ENCODE measurements around the gene CHID1. TPM values are rescaled to one million over a fixed set of nuclear protein-coding genes. Genes with fewer than 3 reads are reported as not detected.

CHID1 gene
- total and polyA plus RNA-seq, 2 experiments from 2014 or later, result 72.3 to 202 TPM

- Histone ChIP-seq H3K4me1 (ENCODE audit: insufficient read depth) (no peaks in the 10 kb centered on the region), H3K27me3 (replicated peaks; ENCODE audit: insufficient read depth) (no peaks in the 10 kb centered on the region), H3K36me3 (ENCODE audit: low read depth) (no peaks in the 10 kb centered on the region; the same call in 1 of the 2 replicates), H2AFZ (no peak overlapping the region), H3K27ac (no peak overlapping the region), H4K20me1 (ENCODE audit: insufficient read depth) (no peaks in the 10 kb centered on the region), H3F3A (ENCODE audit: insufficient read depth) (no peaks in the 10 kb centered on the region), H3K79me2 (ENCODE audit: insufficient read depth) (no peaks in the 10 kb centered on the region), H3K4me2 (ENCODE audit: unreplicated experiment) (no peak overlapping the region), H3K9me3 (ENCODE audit: low read depth) (no peaks in the 10 kb centered on the region), H3K4me3 (no peak overlapping the region), H3K9ac (no peak overlapping the region), H3K9me2 (ENCODE audit: insufficient read depth) (no peaks in the 10 kb centered on the region)
- no peak for TF ChIP-seq EZH2phosphoT487 (IDR thresholded peaks at IDR 0.05; ENCODE audit: insufficient read depth, low read depth)
- TF ChIP-seq EZH2 (IDR thresholded peaks at IDR 0.05; ENCODE audit: insufficient read depth, poor library complexity, severe bottlenecking), result no peak
- 77% methylated on average over 12 of the region's 12 CpGs for WGBS, 2 experiments (ENCODE audit: low coverage in 1 of 2, low lambda C conversion rate in 2 of 2, missing lambda C conversion rate in 2 of 2)
- in situ Hi-C loops (cut with MboI), result no loop called here
- no peak for DNase-seq
Observed at GRCh38 chr11:873706-874105, 36.9 kb downstream of the CHID1 start.

- H3K79me2 ChIP-seq (ENCODE audit: insufficient read depth), result no peaks in the 10 kb centered on the region
- H3K4me2 ChIP-seq (ENCODE audit: unreplicated experiment), result no peak overlapping the region
- DNase-seq, result no peak
- no peaks in the 10 kb centered on the region for H3K27me3 ChIP-seq (replicated peaks; ENCODE audit: insufficient read depth)
- in situ Hi-C loops (cut with MboI), result no loop called here
- H3K9ac ChIP-seq, result no peak overlapping the region
- H3K4me1 ChIP-seq (ENCODE audit: insufficient read depth), result no peaks in the 10 kb centered on the region
- H3K27ac ChIP-seq, result no peak overlapping the region
- no peaks in the 10 kb centered on the region for H3K9me2 ChIP-seq (ENCODE audit: insufficient read depth)
- WGBS, 2 experiments (ENCODE audit: low coverage in 1 of 2, low lambda C conversion rate in 2 of 2, missing lambda C conversion rate in 2 of 2), result 88 to 90% methylated on average over 7 to 9 of the region's 9 CpGs
- H3F3A ChIP-seq (ENCODE audit: insufficient read depth), result no peaks in the 10 kb centered on the region
- H3K4me3 ChIP-seq, result no peak overlapping the region
- TF ChIP-seq EZH2phosphoT487 (IDR thresholded peaks at IDR 0.05; ENCODE audit: insufficient read depth, low read depth), result no peak
- no peak for TF ChIP-seq EZH2 (IDR thresholded peaks at IDR 0.05; ENCODE audit: insufficient read depth, poor library complexity, severe bottlenecking)
- H3K9me3 ChIP-seq (ENCODE audit: low read depth), result no peaks in the 10 kb centered on the region
- no peaks in the 10 kb centered on the region for H3K36me3 ChIP-seq (ENCODE audit: low read depth)
- no peak overlapping the region for H2AFZ ChIP-seq
- no peaks in the 10 kb centered on the region for H4K20me1 ChIP-seq (ENCODE audit: insufficient read depth)
Observed at GRCh38 chr11:872799-873198, 37.8 kb downstream of the CHID1 start.

- TF ChIP-seq EZH2phosphoT487 (IDR thresholded peaks at IDR 0.05; ENCODE audit: insufficient read depth, low read depth) (no peak), EZH2 (IDR thresholded peaks at IDR 0.05; ENCODE audit: insufficient read depth, poor library complexity, severe bottlenecking) (no peak)
- in situ Hi-C loops (cut with MboI), result no loop called here
- no peaks in the 10 kb centered on the region for H3K36me3 ChIP-seq (ENCODE audit: low read depth)
- no peaks in the 10 kb centered on the region for H3K9me2 ChIP-seq (ENCODE audit: insufficient read depth)
- no peaks in the 10 kb centered on the region for H3K79me2 ChIP-seq (ENCODE audit: insufficient read depth)
- H3K9me3 ChIP-seq (ENCODE audit: low read depth), result no peaks in the 10 kb centered on the region
- no peaks in the 10 kb centered on the region for H3F3A ChIP-seq (ENCODE audit: insufficient read depth)
- H3K4me3 ChIP-seq, result no peak overlapping the region
- H3K9ac ChIP-seq, result no peak overlapping the region
- no peaks in the 10 kb centered on the region for H3K27me3 ChIP-seq (replicated peaks; ENCODE audit: insufficient read depth)
- DNase-seq, result no peak
- WGBS, 2 experiments (ENCODE audit: low coverage in 1 of 2, low lambda C conversion rate in 2 of 2, missing lambda C conversion rate in 2 of 2), result 59 to 60% methylated on average over 8 to 9 of the region's 9 CpGs
- no peaks in the 10 kb centered on the region for H4K20me1 ChIP-seq (ENCODE audit: insufficient read depth)
- H3K27ac ChIP-seq, result no peak overlapping the region
- H3K4me2 ChIP-seq (ENCODE audit: unreplicated experiment), result no peak overlapping the region
- no peak overlapping the region for H2AFZ ChIP-seq
- H3K4me1 ChIP-seq (ENCODE audit: insufficient read depth), result no peaks in the 10 kb centered on the region
Observed at GRCh38 chr11:871472-871871, 39.1 kb downstream of the CHID1 start.

- 78 to 81% methylated on average over 6 to 8 of the region's 8 CpGs for WGBS, 2 experiments (ENCODE audit: low coverage in 1 of 2, low lambda C conversion rate in 2 of 2, missing lambda C conversion rate in 2 of 2)
- Histone ChIP-seq H3K4me1 (ENCODE audit: insufficient read depth) (no peaks in the 10 kb centered on the region), H2AFZ (no peak overlapping the region), H3K79me2 (ENCODE audit: insufficient read depth) (no peaks in the 10 kb centered on the region), H3K36me3 (ENCODE audit: low read depth) (no peaks in the 10 kb centered on the region), H3F3A (ENCODE audit: insufficient read depth) (no peaks in the 10 kb centered on the region), H3K27me3 (replicated peaks; ENCODE audit: insufficient read depth) (no peaks in the 10 kb centered on the region), H3K9ac (no peak overlapping the region), H4K20me1 (ENCODE audit: insufficient read depth) (no peaks in the 10 kb centered on the region), H3K4me2 (ENCODE audit: unreplicated experiment) (no peak overlapping the region), H3K9me2 (ENCODE audit: insufficient read depth) (no peaks in the 10 kb centered on the region), H3K4me3 (no peak overlapping the region), H3K27ac (no peak overlapping the region), H3K9me3 (ENCODE audit: low read depth) (no peaks in the 10 kb centered on the region)
- TF ChIP-seq EZH2phosphoT487 (IDR thresholded peaks at IDR 0.05; ENCODE audit: insufficient read depth, low read depth) (no peak), EZH2 (IDR thresholded peaks at IDR 0.05; ENCODE audit: insufficient read depth, poor library complexity, severe bottlenecking) (no peak)
- no peak for DNase-seq
- in situ Hi-C loops (cut with MboI), result no loop called here
Observed at GRCh38 chr11:870418-870817, 40.2 kb downstream of the CHID1 start.

- no peaks in the 10 kb centered on the region for H3K9me3 ChIP-seq (ENCODE audit: low read depth)
- no peaks in the 10 kb centered on the region for H3K27me3 ChIP-seq (replicated peaks; ENCODE audit: insufficient read depth)
- no peak overlapping the region for H3K4me3 ChIP-seq
- no peak overlapping the region for H3K9ac ChIP-seq
- no peaks in the 10 kb centered on the region for H3F3A ChIP-seq (ENCODE audit: insufficient read depth)
- H2AFZ ChIP-seq, result no peak overlapping the region
- DNase-seq, result no peak
- no peak overlapping the region for H3K27ac ChIP-seq
- H3K9me2 ChIP-seq (ENCODE audit: insufficient read depth), result no peaks in the 10 kb centered on the region
- no peaks in the 10 kb centered on the region for H3K79me2 ChIP-seq (ENCODE audit: insufficient read depth)
- no peaks in the 10 kb centered on the region for H3K36me3 ChIP-seq (ENCODE audit: low read depth)
- H3K4me2 ChIP-seq (ENCODE audit: unreplicated experiment), result no peak overlapping the region
- TF ChIP-seq EZH2phosphoT487 (IDR thresholded peaks at IDR 0.05; ENCODE audit: insufficient read depth, low read depth), result no peak
- in situ Hi-C loops (cut with MboI), result no loop called here
- no peaks in the 10 kb centered on the region for H4K20me1 ChIP-seq (ENCODE audit: insufficient read depth)
- WGBS, 2 experiments (ENCODE audit: low coverage in 1 of 2, low lambda C conversion rate in 2 of 2, missing lambda C conversion rate in 2 of 2), result 70 to 92% methylated on average over 2 to 5 of the region's 8 CpGs
- no peaks in the 10 kb centered on the region for H3K4me1 ChIP-seq (ENCODE audit: insufficient read depth)
Observed at GRCh38 chr11:870127-870413, 40.5 kb downstream of the CHID1 start.
